Mucosa of gallbladder (tissue), 1 donor: ENCODE measurements around the gene PRKCQ. TPM values are rescaled to one million over a fixed set of nuclear protein-coding genes. Genes with fewer than 3 reads are reported as not detected.
A peak's percentile ranks its signal among the peaks of the same experiment; 100 is the strongest.

Experiments
- DNase-seq: peaks from one replicate; pipeline ENCODE4 v3.0.0-alpha.2; 2020; ENCODE audit warnings: low spot score
- total RNA-seq: library from RNA; stranded (reverse); gene quantifications from one replicate; pipeline ENCODE4 v1.2.1, GENCODE V29; 2021
- donor health status: DM: no; HTN: no; CAD: no.

Gene PRKCQ
- total RNA-seq, 1 donor from 2014 or later: 1.4 TPM

- DNase-seq: no peak
These were observed 12.2 kb downstream of the PRKCQ start for GRCh38 chr10:6567884-6568283.

DNA sequence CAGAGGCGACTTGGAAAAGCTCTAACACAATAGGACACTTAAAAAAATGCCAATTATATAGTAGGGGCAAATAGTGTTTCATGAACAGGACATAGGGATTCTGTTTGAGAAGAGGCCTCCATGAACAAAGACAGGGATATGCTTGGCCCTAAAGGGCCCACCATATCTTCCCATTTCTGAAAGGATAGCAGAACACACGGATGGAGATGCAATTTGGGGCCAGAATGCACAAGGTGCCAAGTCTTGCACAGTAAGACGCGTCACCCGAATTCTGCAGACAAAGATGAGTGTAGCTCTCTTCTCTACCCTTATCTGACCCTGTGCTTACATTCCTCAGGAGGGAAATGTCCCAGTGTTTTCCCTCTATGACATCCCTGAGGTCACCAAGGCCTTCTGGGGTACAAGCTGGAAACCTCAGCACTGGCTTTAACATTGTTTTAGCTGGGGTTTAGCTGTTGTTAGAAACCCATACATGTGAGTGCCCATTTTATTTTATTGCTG is 12.8 kb downstream of the PRKCQ start:
- DNase-seq: no peak

GRCh38 chr10:6565588-6565987 is 14.5 kb downstream of the PRKCQ start:
- DNase-seq: no peak

GRCh38 chr10:6564367-6564766 is 15.7 kb downstream of the PRKCQ start:
- no peak for DNase-seq

DNA sequence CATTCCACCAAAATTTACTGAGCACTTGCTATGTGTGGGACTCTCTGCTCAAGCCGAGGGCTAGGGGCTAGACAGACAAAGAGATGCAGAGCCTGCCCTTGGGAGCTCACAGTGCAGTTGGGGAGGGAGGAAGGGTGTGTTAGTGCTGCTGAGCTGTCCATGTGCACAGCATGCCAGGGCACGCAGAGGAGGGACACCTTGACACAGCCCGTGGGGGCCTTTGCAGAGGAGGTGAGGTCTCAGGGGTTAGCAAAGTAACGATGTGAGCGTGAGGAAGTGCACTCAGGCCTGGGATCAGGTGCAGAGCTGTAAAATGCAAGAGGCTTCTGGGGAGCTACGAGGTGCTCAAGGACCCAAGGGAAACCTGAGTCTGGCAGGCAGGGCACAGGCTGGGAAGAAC is 16.3 kb downstream of the PRKCQ start:
- DNase-seq: no peak

- DNase-seq: no peak
These were observed 17.0 kb downstream of the PRKCQ start for GRCh38 chr10:6563075-6563474.

GRCh38 chr10:6562221-6562620 is 17.9 kb downstream of the PRKCQ start:
- no peak for DNase-seq

GRCh38 chr10:6561552-6561951 is 18.5 kb downstream of the PRKCQ start:
- DNase-seq: no peak

DNA sequence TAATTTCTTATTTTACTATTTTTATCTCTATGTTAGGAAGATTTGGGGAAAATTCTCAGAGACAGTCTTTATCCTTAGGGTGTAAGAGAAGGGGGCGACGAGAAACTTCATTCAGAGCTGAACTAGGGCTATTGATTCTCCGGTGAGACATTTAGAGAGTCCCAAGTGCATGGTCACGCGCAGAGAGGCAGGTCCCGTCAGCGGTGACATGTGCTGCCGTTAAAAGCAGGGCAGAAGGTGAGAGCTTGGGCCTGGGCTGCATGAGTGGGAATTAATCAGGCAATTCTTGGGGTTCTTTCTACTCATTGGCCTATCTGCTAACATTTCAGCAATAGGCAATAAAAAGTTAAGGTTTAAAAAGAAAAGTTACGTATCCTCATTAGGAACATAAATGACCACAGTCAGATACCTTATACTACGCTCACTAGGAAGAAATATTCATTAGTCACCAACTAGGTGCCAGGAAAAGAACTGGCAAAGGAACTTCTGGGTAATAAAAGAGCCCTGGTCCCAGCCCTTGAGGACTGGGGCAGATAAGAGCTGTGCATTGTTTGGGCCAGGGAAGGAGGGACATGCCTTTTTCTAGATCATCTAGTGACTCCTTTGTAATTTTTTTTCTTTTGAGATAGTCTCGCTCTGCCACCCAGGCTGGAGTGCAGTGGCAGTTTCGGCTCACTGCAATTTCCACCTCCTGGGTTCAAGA is 21.2 kb downstream of the PRKCQ start:
- DNase-seq: no peak

GRCh38 chr10:6558272-6558671 is 21.8 kb downstream of the PRKCQ start:
- DNase-seq: no peak

- no peak for DNase-seq
These were observed 26.1 kb downstream of the PRKCQ start for GRCh38 chr10:6553937-6554336.

- DNase-seq: no peak
These were observed 36.6 kb downstream of the PRKCQ start for GRCh38 chr10:6543431-6544005.

GRCh38 chr10:6542999-6543430 is 37.1 kb downstream of the PRKCQ start:
- no peak for DNase-seq

GRCh38 chr10:6539833-6540232 is 40.2 kb downstream of the PRKCQ start:
- no peak for DNase-seq

DNA sequence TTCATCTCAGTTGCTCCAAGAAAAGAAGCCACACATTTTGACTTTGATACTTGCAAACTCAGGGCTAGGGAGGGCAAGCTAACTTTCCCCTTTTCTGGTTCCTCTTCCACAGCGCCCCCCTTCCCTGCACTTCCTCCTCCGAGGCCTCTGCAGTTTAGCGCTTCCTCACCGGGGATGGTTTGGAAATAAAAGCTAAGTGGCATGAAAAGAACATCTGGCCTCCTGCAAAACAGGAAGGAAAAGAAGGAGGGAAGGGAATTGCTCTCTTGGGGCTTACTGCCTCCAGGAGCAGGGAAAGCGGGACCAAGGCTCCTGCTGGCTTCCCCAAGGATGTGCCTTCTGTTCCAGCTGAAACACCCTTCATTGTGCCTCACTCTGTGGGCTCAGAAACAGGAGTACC is 42.3 kb downstream of the PRKCQ start:
- DNase-seq: no peak

DNA sequence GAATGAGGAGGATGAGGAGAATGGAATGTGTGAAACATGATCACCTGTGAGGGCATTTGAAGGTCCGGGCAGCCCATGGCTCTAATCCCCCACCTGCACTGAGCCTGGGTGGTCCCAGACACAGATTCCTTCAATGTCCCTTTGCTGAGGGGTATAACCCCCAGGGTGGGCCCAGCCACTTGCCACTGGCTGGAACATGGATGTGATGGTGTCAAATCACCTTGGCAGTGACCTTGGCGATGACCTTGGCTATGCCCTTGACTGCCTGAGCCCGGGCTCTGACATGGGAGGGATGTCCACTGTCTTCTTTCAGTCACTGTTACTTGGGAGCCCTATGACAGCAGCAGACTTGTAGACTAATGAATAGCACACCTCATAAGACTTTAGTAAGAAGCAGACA is 44.0 kb downstream of the PRKCQ start:
- DNase-seq: no peak

DNA sequence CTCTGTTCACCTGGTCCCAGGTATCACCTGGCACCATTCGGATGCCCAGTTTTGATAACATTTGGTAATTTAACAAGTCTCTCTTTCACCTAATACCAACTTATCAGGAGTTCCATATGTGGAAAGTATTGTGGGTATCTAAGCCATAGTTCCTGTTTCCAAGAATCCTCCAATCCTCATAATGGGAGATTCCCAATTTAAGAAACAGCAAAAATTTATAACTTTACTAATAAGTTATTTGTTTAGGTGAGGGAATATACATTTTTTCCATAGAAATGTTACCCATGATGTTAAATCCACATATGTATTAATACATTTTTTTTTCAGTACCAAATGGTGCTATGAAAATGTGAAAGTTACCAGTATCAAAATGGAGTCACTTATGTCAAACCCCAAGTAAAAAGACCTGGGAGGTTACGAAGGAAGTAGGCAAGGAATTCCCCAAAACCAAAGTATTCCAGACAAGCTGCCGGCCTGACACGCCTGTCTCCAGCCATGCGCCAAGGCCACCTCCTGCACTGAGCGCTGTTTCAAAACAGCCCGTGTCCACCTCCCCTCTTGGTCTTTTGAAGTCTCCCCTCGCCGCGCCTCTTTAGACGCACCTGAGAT is 44.8 kb downstream of the PRKCQ start:
- no peak for DNase-seq

- no peak for DNase-seq
These were observed 47.8 kb downstream of the PRKCQ start for GRCh38 chr10:6532321-6532720.

DNA sequence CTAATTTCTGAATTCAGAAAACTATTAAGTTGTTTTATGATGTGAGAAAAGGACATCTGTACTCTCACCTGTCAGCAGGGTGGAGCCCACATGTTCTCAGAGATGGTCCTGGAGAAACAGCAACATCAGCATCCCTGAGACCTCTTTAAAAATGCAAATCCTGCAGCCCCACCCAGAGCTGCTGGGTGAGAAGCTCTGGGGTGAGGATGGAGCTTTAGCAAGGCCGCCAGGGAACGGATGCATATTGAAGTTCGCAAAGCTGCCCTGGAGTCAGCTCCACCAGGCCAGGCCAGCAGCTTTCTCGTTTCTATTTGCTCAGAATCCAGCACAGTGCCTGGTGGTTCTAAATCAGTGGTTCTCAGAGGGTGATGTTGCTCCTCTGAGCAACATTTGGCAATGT is 49.1 kb downstream of the PRKCQ start:
- no peak for DNase-seq

DNA sequence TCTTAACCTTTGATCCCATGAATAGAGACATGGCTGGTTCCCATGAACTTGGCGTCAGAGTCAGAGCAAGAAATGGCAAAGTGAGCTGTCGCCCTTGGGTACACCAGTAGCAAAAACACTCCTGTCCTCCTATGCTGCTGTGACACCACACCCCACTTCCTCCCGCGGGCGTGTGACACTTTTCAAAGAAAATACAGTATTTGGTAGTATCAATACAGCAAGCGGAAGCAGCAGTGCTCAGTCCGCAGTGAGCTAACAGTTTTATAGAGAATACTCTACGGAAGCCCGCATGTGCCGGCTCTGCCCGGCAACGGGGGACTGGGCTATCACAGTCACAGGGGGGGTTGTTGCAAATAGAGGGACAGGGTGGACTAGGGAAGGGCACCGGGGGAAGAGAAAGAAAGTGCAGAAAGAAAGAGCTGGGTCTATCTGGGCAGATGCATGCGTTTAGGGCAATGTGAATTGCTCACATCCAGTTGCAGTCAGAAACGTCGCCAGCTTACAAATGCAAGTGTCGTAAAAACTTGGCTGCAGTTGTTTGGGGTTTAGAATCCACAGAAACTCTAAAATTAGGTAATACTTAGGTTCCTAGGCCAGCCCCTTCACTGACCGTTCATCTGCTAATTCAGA is 49.8 kb downstream of the PRKCQ start:
- DNase-seq: peak; percentile 50

GRCh38 chr10:6528198-6528950 is 51.7 kb downstream of the PRKCQ start:
- no peak for DNase-seq

- DNase-seq: no peak
These were observed 54.4 kb downstream of the PRKCQ start for GRCh38 chr10:6525599-6526165.
